Endothelial cell of umbilical vein (primary cell): ENCODE measurements around the gene OTUB1. TPM values are rescaled to one million over a fixed set of nuclear protein-coding genes. Genes with fewer than 3 reads are reported as not detected.

Experiments used
- BruUV-seq: library from RNA; stranded (reverse); fragments of 400-500 nt; replicated peaks from 2 replicates; lab custom pipeline; 2021; lab: Mats Ljungman, UMichigan
- CTCF ChIA-PET: fragments of 300-600, 350-600 bp; sonication (Branson Sonifier 250); formaldehyde crosslinking; loops from one replicate; lab custom pipeline; 2021; ENCODE audit warnings: antibody characterized with exemption, inconsistent platforms; lab: Charles Lee
- POLR2A ChIA-PET: fragments of 300-600, 350-600 bp; sonication (Branson Sonifier 250); formaldehyde crosslinking; loops from one replicate; lab custom pipeline; 2021; ENCODE audit warnings: antibody characterized with exemption, inconsistent platforms; lab: Charles Lee
- DNase-seq: peaks from one replicate; pipeline ENCODE4 v3.0.0-alpha.2; 2011; ENCODE audit warnings: low read depth, low spot score
- FAIRE-seq: peaks from 2 replicates; lab custom pipeline; 2011; peaks lifted over from hg19 to GRCh38; lab: Jason Lieb, UNC
- H2AFZ ChIP-seq: 2 replicates; pipeline ENCODE4 v1.6.0; 2012; ENCODE audit warnings: low read depth, low read length, control low read depth, inconsistent platforms
- H3K27ac ChIP-seq: 2 replicates; pipeline ENCODE4 v1.5.1; 2011; ENCODE audit warnings: low read depth, mild to moderate bottlenecking, control low read depth, low read length, moderate library complexity; ENCODE audit not compliant: insufficient read depth
- H3K27me3 ChIP-seq, 2 experiments: 2 replicates each; pipeline versions ENCODE4 v1.6.0 to v1.6.1; 2011; ENCODE audit warnings: low read length in 2 of 2, mixed read lengths in 1 of 2; ENCODE audit not compliant: control insufficient read depth in 2 of 2, insufficient read depth in 2 of 2
- H3K36me3 ChIP-seq, 2 experiments: 2 replicates in 1 of 2; 3 replicates in 1 of 2; pipeline ENCODE4 v1.5.1; 2011; ENCODE audit warnings: low read length in 2 of 2, mild to moderate bottlenecking in 1 of 2, moderate library complexity in 1 of 2; ENCODE audit not compliant: control insufficient read depth in 2 of 2, insufficient read depth in 2 of 2; ENCODE audit errors: extremely low read depth in 1 of 2
- H3K4me1 ChIP-seq: 3 replicates; pipeline ENCODE4 v1.5.1; 2011; ENCODE audit warnings: mild to moderate bottlenecking, low read length; ENCODE audit not compliant: control insufficient read depth, insufficient read depth; ENCODE audit errors: extremely low read depth
- H3K4me2 ChIP-seq: 2 replicates; pipeline ENCODE4 v1.6.1; 2011; ENCODE audit warnings: low read length, control low read depth, mixed read lengths; ENCODE audit not compliant: insufficient read depth
- H3K4me3 ChIP-seq, 3 experiments: fragments of 200-600 bp in 1 of 3; sonication (generic), shearing (Covaris generic) in 1 of 3; replicated peaks in 1 of 3; 2 replicates each; pipeline ENCODE4 v1.5.1; 2011 to 2016; ENCODE audit warnings: control low read depth in 3 of 3, low read length in 3 of 3, mild to moderate bottlenecking in 2 of 3, inconsistent platforms in 1 of 3, low read depth in 1 of 3, moderate library complexity in 1 of 3; ENCODE audit not compliant: insufficient read depth in 1 of 3
- H3K79me2 ChIP-seq: 2 replicates; pipeline ENCODE4 v1.6.0; 2012; ENCODE audit warnings: low read length, inconsistent platforms; ENCODE audit not compliant: control insufficient read depth, insufficient read depth
- H3K9ac ChIP-seq: replicated peaks from 2 replicates; pipeline ENCODE3; 2011; ENCODE audit warnings: low read length, control low read depth; ENCODE audit not compliant: insufficient read depth; ENCODE audit errors: extremely low read depth
- H3K9me1 ChIP-seq: replicated peaks from 3 replicates; pipeline ENCODE4 v1.6.0; 2011; ENCODE audit warnings: mild to moderate bottlenecking, low read length; ENCODE audit not compliant: control insufficient read depth, insufficient read depth; ENCODE audit errors: extremely low read depth
- H3K9me3 ChIP-seq: replicated peaks from 2 replicates; pipeline ENCODE4 v1.5.1; 2012; ENCODE audit warnings: low read length, inconsistent platforms; ENCODE audit not compliant: control insufficient read depth, insufficient read depth
- H4K20me1 ChIP-seq: replicated peaks from 2 replicates; pipeline ENCODE3; 2011; ENCODE audit warnings: mild to moderate bottlenecking, low read length; ENCODE audit not compliant: control insufficient read depth, insufficient read depth; ENCODE audit errors: extremely low read depth
- JUN ChIP-seq: IDR thresholded peaks from 2 replicates; pipeline ENCODE4 v1.6.1; 2011; ENCODE audit warnings: borderline replicate concordance, low read depth; ENCODE audit not compliant: insufficient read length, insufficient read depth
- MYC ChIP-seq: IDR thresholded peaks from one replicate; pipeline ENCODE4 v1.6.1; 2011; ENCODE audit warnings: mild to moderate bottlenecking, low read depth, low read length
- dilution Hi-C: fragments of 300-500 bp; cut with MboI; formaldehyde crosslinking; loops from one replicate; pipeline ENCODE4 v1.15.0; 2019; ENCODE audit warnings: low sequenced_read_pairs; ENCODE audit not compliant: extremely low pct_ligation_motif_present
- intact Hi-C: fragments of 100-400 bp; cut with micrococcal nuclease; formaldehyde crosslinking; loops from one replicate; pipeline ENCODE4 v1.10.0; 2022
- polyA plus RNA-seq, 4 experiments: library from polyadenylated mRNA; depleted of rRNA in 3 of 4; stranded (reverse) in 3 of 4; unstranded in 1 of 4; fragments of >200 nt; gene quantifications; 2 replicates each; pipeline versions ENCODE4 v1.2.1 to v1.2.3, GENCODE V29; 2011 to 2012; ENCODE audit warnings: missing spikeins in 1 of 4
- total RNA-seq: library from RNA; stranded (reverse); gene quantifications from 2 replicates; pipeline ENCODE4 v1.2.3, GENCODE V29; 2021
- TF ChIP-seq, protein P1 (sequence below): IDR thresholded peaks from 2 replicates; pipeline ENCODE4 v1.6.1; 2011; ENCODE audit not compliant: insufficient read depth, insufficient read length

OTUB1 gene
- total and polyA plus RNA-seq, 2 donors (not counting 3 experiments of a cell fraction or from before 2014, with no cell fraction given): 81.9 to 256 TPM

DNA sequence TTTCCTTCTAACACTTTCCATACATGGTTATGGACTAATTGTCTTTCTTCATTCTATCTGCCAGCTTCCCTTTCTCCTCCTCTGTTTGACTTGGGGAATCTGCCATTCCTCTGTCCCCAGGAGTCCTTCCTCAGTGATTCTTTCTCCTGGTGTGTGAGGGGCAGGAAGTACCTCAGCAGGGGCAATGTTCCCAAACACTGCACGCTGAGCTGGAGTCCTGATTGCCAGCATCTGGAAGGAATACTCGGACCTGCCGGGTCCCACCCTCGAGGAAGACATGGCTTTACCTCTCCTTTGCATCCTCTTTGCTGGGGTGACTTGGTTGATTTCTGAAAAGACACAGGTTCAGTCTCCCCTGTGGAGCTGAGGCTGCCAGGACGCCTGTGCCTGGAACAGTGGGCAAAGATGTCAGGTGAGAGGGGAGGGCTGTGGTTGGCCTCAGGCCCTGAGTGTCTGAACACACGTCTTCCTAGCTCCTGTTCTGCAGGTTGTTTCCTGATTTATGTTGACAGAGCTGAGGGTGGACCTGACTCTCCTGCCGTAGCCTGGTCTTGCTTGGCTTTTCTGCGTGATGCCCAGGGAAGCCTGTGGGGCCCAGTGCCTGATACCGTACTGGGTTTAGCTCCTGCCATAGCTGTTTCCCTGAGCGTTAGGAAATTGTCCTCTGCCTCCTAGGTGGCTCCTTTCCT, 7.5 kb upstream of the OTUB1 start:
- DNase-seq: no peak
- Histone ChIP-seq H3K4me3 (no peak overlapping the region), H3K9me1 (no peaks in the 10 kb centered on the region), H3K4me2 (no peak overlapping the region), H3K36me3 (peaks cover 0 to 2% of the 10 kb centered on the region in 2 experiments), H3K9ac (no peak overlapping the region), H3K27ac (no peak overlapping the region), H2AFZ (no peak overlapping the region), H3K4me1 (peaks cover 13% of the 10 kb centered on the region), H3K27me3 (no peaks in the 10 kb centered on the region), H4K20me1 (no peaks in the 10 kb centered on the region), H3K9me3 (no peaks in the 10 kb centered on the region), H3K79me2 (peaks cover 23% of the 10 kb centered on the region)
- ChIA-PET CTCF (interaction anchor here (0.6 kb wide), 1 partner anchor 134 kb away, joined by 3 read pairs; no protein-coding TSS in a partner anchor), POLR2A (no interaction called here)
- FAIRE-seq: no peak
- dilution Hi-C loops: no loop called here
- TF ChIP-seq, protein P1, sequence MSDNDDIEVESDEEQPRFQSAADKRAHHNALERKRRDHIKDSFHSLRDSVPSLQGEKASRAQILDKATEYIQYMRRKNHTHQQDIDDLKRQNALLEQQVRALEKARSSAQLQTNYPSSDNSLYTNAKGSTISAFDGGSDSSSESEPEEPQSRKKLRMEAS: no peak
- intact Hi-C loops: no loop called here
- no TSS peak for BruUV-seq

DNA sequence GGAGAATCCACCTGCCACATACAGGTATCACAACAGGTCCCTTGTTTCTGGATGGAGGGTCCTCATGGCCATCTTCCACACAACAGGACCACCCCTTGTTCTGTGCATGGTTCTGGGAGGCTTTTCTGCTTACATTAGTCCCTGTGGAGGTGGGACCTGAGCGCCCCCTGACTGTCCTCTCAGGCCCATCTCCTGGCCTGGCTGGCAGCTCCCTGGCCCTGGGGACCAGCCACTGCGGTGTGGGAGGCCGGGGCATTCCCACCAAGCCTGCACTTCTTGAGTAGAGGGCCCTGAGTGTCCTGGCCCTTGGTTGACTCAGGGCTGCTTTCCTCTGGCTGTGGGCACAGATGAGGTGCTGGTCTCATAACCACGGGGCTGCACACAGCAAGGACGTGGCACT, 6.8 kb upstream of the OTUB1 start:
- Histone ChIP-seq H3K9me1 (no peaks in the 10 kb centered on the region), H4K20me1 (no peaks in the 10 kb centered on the region), H2AFZ (no peak overlapping the region), H3K27me3 (no peaks in the 10 kb centered on the region), H3K9me3 (no peaks in the 10 kb centered on the region), H3K4me3 (no peak overlapping the region), H3K9ac (no peak overlapping the region), H3K27ac (no peak overlapping the region), H3K4me1 (peaks cover 13% of the 10 kb centered on the region), H3K36me3 (peaks cover 0 to 2% of the 10 kb centered on the region in 2 experiments), H3K79me2 (peaks cover 23% of the 10 kb centered on the region), H3K4me2 (no peak overlapping the region)
- CTCF ChIA-PET: interaction anchor here (0.6 kb wide), 1 partner anchor 135 kb away, joined by 3 read pairs; no protein-coding TSS in a partner anchor
- POLR2A ChIA-PET: no interaction called here
- dilution Hi-C loops: no loop called here
- intact Hi-C loops: no loop called here
- TF ChIP-seq JUN: no peak
- TF ChIP-seq, protein P1: no peak
- no peak for TF ChIP-seq MYC
- DNase-seq: no peak
- no TSS peak for BruUV-seq
- no peak for FAIRE-seq
